NCI-H1048 (cell line): ENCODE measurements around the gene RPL39L.
"Not testable (repeated sequence)": the region's sequence is repeated elsewhere in the genome, so short reads cannot be mapped to it uniquely, and the experiment has no call there.

Source experiments
- DNase-seq: peaks from one replicate; lab custom pipeline; 2025; lab: John Stamatoyannopoulos, UW

The RPL39L gene

DNA sequence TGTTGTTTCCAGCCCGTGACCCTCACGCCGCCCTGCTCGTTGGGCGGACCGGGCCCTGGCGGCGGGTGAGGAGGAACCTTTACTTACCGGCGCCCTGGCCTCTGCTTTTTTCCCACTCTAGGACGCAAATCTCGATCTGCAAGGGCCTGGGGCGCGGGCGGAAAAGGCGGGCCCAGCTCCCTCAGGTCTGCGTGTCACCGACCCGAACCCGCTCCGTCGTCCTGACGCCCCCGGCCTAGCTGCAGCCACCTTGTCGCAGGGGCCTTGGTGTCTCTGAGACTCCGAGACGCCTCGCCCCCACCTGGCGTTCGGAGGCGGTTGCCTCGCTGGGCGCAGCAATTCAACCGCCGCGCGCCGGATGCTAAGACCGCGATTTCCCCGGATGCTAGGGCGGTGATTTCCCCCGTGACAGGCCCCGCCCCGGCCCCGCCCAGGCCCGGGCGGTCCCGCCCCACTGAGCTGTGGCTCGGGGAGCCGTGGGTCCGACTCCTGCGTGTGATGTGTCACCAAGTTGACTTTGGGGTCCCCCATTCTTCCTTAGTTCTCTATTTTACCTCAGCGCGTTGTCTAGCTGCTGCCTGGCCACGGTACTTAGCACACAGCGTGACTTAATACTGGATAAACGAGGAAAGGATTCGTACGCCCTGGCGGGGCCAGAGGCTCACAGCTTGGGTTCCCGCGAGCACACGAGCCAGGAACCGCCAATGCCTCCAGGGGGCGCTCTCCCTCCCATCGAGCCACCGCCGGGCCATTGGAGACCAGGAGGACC, at the start of gene RPL39L:
Gene RPL39L, minus strand, starts transcription at position 371 of the 769 bp plus-strand sequence. CDS start 18,196 bp downstream, outside the sequence.
- DNase-seq, result peak; percentile 45

DNA sequence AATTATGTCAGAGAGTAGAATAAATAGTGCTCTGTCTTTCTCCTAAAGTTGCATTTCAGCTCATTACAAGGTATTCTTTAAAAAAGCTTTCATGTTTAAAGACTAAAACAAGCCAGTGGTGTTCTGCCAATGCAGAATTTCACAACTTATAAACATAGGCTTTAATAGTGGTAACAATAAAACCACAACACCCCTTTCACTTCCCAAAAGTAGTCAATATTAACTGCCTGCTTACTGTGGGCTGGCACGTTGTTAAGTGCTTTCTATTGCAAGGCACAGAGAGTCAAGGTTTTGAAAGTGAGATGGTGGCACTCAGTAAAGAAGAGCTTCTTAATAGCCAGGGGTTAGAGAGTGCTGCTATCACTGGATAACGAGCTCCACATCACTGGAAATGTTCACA, 49.6 kb upstream of the RPL39L start:
- no peak for DNase-seq

- no peak for DNase-seq
These were observed 47.6 kb upstream of the RPL39L start for GRCh38 chr3:187186801-187187421.

DNA sequence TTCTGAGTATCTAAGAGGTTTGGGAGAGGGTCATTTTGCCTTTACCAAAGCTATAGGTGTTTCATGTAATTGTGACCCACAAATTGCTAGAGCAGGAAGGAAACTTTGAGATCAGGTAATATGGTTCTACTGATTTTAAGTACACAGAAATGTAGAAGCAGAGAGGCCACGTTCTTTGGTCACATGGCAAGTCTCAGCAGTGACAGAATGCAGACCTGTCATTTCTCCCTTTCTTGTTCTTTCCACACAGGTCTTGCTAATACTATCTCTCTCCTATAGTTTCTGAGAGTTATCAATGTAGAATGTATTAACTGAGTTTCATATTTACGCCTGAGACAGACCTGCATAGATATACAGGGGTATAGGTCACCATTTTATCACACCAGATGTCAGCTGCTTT, 47.1 kb upstream of the RPL39L start:
- no peak for DNase-seq

DNA sequence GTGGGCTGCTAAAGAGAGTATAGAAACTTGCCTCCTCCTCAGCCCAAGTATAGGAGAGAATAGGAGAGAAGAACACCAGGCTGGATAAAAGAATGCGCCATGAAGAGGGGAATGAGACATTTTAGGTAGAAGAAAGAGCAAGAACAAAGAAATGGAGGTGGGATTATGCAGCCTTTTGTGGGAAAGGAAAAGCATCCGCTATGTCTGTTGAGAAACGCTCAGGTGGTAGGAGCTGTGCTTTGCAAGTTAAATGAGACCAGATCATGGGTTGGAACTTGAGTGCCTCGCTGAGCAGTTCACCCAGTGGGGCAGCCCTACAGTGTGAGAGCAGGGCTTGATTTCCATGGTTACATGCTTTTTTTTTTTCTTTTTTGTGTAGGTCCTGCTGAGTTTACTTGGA, 46.5 kb upstream of the RPL39L start:
- DNase-seq, result no peak

DNA sequence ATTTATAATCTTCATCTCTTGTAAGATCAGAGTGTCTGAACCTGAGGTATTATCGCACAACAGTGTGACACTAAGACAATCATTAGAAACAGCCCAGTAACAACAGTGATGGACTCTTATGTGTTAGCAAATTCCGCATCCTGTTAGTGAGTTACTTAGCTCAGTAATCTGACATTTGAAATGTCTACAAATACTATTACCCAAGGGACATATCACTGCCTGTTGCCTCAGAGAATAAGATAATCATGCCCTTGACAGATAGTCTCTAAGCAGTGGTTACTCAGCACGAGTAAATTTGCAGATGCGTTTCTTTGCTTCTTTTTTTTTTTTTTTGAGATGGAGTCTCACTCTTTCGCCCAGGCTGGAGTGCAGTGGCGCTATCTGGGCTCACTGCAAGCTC, 44.6 kb upstream of the RPL39L start:
- DNase-seq, result no peak

- no peak for DNase-seq
These were observed 44.0 kb upstream of the RPL39L start for GRCh38 chr3:187183210-187183862.

DNA sequence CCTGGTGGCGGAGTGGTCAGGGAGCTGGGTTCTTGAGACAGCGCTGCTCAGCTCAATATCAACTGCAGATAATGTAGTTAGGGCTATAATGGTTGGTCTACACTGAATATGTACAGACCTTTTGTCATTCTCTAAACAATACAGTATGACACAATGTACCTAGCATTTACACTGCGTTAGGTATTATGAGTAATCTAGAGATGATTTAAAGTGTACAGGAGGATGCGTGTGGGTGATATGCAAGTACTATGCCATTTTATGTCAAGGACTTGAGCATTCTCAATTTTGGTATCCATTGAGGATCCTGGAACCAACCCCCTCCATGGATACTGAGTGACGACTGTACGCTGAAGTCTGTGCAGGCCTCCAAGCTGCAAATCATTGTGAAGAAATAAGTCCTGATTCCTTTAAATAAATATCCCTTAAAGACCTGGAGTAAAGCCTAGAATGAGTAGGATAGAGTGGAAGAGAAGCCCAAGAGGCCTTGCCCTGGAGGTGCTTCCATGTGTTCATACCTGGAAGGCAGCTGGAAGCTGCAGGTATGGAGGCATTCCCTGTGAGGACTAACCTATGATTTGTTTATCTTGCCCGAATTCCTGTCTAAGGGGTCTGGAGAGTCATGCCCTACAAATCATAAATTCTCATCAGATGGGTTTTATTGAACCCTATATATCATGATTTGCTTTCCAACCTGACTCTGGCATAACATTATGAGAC, 42.3 kb upstream of the RPL39L start:
- DNase-seq, result no peak

DNA sequence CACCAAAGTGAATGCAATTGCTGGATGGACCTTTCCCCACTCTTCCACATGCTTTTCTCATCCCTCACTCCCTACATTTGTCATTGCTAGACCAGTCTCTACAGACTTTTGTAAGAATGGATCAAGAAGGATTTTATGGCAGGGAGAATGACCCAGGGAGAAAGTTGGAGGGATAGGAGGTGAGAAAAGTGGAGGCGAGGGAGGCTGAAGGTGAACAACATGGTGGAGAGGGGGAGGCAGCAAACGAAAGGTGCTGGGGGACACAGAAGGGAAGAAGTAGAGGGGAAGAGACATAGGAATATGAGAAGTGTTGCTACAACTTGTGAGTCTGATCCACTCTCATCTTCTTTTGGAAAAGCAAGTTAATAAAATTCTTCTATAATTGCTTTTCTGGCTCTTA, 33.6 kb upstream of the RPL39L start:
- no peak for DNase-seq

- not testable (repeated sequence) for DNase-seq
These were observed 31.6 kb upstream of the RPL39L start for GRCh38 chr3:187170911-187171310.

- DNase-seq, result no peak
These were observed 30.1 kb upstream of the RPL39L start for GRCh38 chr3:187169231-187169960.

- DNase-seq, result no peak
These were observed 28.5 kb upstream of the RPL39L start for GRCh38 chr3:187167777-187168176.

DNA sequence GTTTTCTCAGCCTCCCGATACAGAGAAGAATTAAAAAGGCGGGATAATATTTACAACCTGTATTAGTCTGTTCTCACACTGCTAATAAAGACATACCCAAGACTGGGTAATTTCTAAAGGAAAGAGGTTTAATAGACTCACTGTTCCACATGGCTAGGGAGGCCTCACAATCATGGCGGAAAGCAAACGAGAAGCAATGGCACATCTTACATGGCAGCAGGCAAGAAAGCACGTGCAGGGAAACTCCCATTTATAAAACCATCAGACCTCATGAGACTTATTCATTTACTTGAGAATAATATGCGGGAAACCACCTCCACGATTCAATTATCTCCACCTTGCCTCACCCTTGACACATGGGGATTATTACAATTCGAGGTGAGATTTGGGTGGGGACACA, 27.5 kb upstream of the RPL39L start:
- no peak for DNase-seq

GRCh38 chr3:187165144-187165543, 25.8 kb upstream of the RPL39L start:
- peak; percentile 48 for DNase-seq

DNA sequence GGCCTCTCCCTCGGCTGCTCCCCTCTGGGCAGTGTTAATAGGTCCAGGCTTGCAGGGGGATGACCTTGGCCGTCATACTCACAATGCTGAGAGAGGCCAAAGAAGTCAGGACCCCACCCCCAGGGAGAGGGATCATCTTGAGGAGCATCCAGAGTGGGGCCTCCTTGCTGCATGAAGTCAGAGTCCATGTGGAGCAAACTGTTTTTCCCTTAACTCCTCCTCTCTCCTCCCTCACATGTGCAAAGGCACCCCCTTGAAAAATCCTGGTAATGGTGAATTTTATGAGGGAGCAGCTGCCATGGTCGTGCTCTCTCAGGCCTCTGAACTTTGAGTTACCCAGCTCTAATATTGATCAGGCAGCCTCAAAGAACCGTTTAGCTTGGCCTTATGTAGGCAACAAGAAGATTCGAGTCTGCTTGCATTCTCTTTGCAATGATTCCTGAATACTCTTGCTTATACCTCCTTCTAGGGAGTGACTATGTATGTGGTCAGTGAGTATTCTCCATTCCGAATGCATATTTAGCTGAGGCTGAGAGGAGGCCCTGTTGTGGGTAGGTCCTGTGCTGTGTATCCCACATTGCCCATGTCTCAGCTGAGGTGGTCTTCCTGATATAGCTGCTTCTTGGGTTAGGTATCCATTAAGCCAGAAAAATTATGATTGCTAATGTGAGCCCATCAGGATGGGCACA, 23.1 kb upstream of the RPL39L start:
- DNase-seq, result no peak

GRCh38 chr3:187161556-187161955, 22.3 kb upstream of the RPL39L start:
- no peak for DNase-seq

DNA sequence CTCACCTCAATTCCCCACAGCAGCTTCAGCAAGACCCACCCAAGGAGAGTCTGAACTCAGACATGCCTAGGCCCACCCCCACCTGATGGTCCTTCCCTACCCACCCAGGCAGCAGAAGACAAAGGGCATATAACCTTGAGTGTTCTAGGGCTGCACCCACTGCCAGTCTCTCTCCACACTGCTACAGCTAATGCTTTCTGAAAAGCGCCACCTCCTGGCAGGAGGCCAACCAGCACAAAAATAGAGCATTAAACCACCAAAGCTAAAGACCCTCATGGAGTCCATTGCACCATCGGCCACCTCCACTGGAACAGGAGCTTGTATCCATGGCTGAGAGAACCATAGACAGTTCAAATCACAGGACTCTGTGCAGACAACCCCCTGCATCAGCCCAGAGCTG, 11.3 kb upstream of the RPL39L start:
- DNase-seq, result no peak

DNA sequence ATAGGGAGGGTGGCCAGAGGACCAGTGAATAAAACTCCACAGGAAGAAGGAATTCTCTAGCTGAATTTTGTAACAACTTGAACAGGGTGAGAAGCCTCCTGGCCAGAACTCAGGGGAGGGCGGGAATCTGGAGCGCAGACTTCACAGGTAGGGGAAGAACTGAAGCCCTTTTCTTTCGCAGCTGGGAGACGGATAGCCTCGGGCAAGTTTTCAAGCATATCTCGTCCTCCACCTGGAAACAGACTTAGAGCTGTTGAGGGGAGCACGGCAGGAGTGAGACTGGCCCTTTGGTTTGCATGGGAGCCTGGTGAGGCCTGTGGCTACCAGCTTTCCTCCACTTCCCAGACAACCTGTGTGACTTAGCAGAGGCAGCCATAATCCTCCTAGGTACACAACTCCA, 10.9 kb upstream of the RPL39L start:
- no peak for DNase-seq

GRCh38 chr3:187146389-187146788, 7.1 kb upstream of the RPL39L start:
- DNase-seq, result no peak

GRCh38 chr3:187145149-187145895, 6.0 kb upstream of the RPL39L start:
- DNase-seq, result no peak

DNA sequence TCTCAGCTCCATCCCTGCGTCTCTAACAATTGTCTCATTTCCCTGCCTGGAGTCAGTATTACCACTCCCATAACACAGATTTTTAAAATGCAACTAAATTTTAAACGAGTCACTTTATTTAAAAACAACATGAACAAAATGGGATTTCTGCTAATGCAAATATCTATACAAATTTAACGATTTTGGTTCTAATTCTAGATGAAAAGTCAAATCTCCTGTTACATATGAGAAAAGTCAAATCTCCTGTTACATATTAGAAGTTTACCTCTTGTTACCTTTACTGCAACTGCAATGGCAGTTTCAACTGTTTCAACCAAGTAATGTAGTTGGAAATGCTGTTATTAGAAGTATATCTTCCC, 578 bp upstream of the RPL39L start:
- no peak for DNase-seq
